SK-N-SH (cell line): ENCODE measurements around the gene ZMIZ2. TPM values are rescaled to one million over a fixed set of nuclear protein-coding genes. Genes with fewer than 3 reads are reported as not detected.
"Not testable (repeated sequence)": the region's sequence is repeated elsewhere in the genome, so short reads cannot be mapped to it uniquely, and the experiment has no call there.

Experiments
- CTCF ChIA-PET: fragments of 300-600, 350-600 bp; formaldehyde crosslinking; extraction: SDS; loops from one replicate; lab custom pipeline; 2021; lab: Yijun Ruan, JAX
- POLR2A ChIA-PET: fragments of 350-600 bp; sonication (Branson Sonifier 250); formaldehyde crosslinking; extraction: SDS; loops from one replicate; lab custom pipeline; 2020; ENCODE audit warnings: antibody characterized with exemption, inconsistent platforms; lab: Yijun Ruan, JAX
- DNase-seq: peaks from one replicate; pipeline ENCODE4 v3.0.0; 2012
- H2AFZ ChIP-seq: fragments of 200-600 bp; sonication (generic); 2 replicates; pipeline ENCODE4 v1.8.1; 2016; ENCODE audit warnings: antibody characterized with exemption, mild to moderate bottlenecking, low read depth
- H3F3A ChIP-seq: fragments of 200-600 bp; sonication (generic); replicated peaks from 2 replicates; pipeline ENCODE3; 2016; ENCODE audit warnings: antibody characterized with exemption, mild to moderate bottlenecking; ENCODE audit not compliant: insufficient read depth
- H3K27ac ChIP-seq, 2 experiments: fragments of 200-500 bp in 1 of 2; fragments of 200-600 bp in 1 of 2; sonication (Bioruptor generic) in 1 of 2; sonication (generic), shearing (Covaris generic) in 1 of 2; 2 replicates each; pipeline versions ENCODE4 v1.5.1 to v1.6.1; 2014 to 2016; ENCODE audit warnings: low read depth in 2 of 2, inconsistent platforms in 1 of 2, low read length in 1 of 2, mild to moderate bottlenecking in 1 of 2, mixed read lengths in 1 of 2
- H3K27me3 ChIP-seq: fragments of 200-600 bp; sonication (generic), shearing (Covaris generic); 2 replicates; pipeline ENCODE4 v1.6.1; 2016; ENCODE audit warnings: mixed run types; ENCODE audit not compliant: insufficient read depth
- H3K36me3 ChIP-seq, 2 experiments: fragments of 200-500 bp in 1 of 2; fragments of 200-600 bp in 1 of 2; sonication (Bioruptor generic) in 1 of 2; sonication (generic) in 1 of 2; replicated peaks in 1 of 2; 2 replicates each; pipeline versions ENCODE3 to v1.5.1; 2014 to 2016; ENCODE audit warnings: low read length in 1 of 2, mild to moderate bottlenecking in 1 of 2; ENCODE audit not compliant: insufficient read depth in 2 of 2, control insufficient read depth in 1 of 2
- H3K4me1 ChIP-seq, 2 experiments: fragments of 200-500 bp in 1 of 2; fragments of 200-600 bp in 1 of 2; sonication (Bioruptor generic) in 1 of 2; sonication (generic), shearing (Covaris generic) in 1 of 2; 2 replicates each; pipeline versions ENCODE4 v1.5.1 to v1.6.1; 2014 to 2016; ENCODE audit warnings: low read depth in 1 of 2, low read length in 1 of 2, mixed run types in 1 of 2; ENCODE audit not compliant: insufficient read depth in 2 of 2, control insufficient read depth in 1 of 2
- H3K4me2 ChIP-seq: fragments of 200-600 bp; sonication (generic), shearing (Covaris generic); 2 replicates; pipeline ENCODE4 v1.6.1; 2017; ENCODE audit warnings: mixed run types
- H3K4me3 ChIP-seq, 2 experiments: fragments of 200-500 bp in 1 of 2; fragments of 200-600 bp in 1 of 2; sonication (Bioruptor generic) in 1 of 2; sonication (generic), shearing (Covaris generic) in 1 of 2; 2 replicates each; pipeline versions ENCODE4 v1.5.1 to v1.8.1; 2014 to 2016; ENCODE audit warnings: low read depth in 2 of 2, inconsistent platforms in 1 of 2, low read length in 1 of 2, mild to moderate bottlenecking in 1 of 2, mixed read lengths in 1 of 2, moderate library complexity in 1 of 2
- H3K79me2 ChIP-seq: fragments of 200-600 bp; sonication (generic); 2 replicates; pipeline ENCODE4 v1.8.1; 2017; ENCODE audit warnings: mild to moderate bottlenecking; ENCODE audit not compliant: insufficient read depth
- H3K9ac ChIP-seq: fragments of 200-600 bp; sonication (generic); 2 replicates; pipeline ENCODE4 v1.6.1; 2017; ENCODE audit warnings: mixed run types
- H3K9me2 ChIP-seq: fragments of 200-600 bp; sonication (generic); 2 replicates; pipeline ENCODE4 v1.6.1; 2017; ENCODE audit warnings: mixed run types
- H3K9me3 ChIP-seq: fragments of 200-600 bp; sonication (generic); 2 replicates; pipeline ENCODE4 v1.6.1; 2017; ENCODE audit warnings: mixed run types, mild to moderate bottlenecking, moderate library complexity
- H4K20me1 ChIP-seq: fragments of 200-600 bp; sonication (generic); 2 replicates; pipeline ENCODE4 v1.6.1; 2017; ENCODE audit warnings: mild to moderate bottlenecking, mixed run types; ENCODE audit not compliant: insufficient read depth
- EP300 ChIP-seq, 2 experiments: IDR thresholded peaks; 2 replicates each; pipeline versions ENCODE4 v1.4.0 to v1.6.1; 2012; ENCODE audit warnings: borderline replicate concordance in 1 of 2, low read depth in 1 of 2, low read length in 1 of 2
- EZH2phosphoT487 ChIP-seq: fragments of 200-600 bp; sonication (generic); IDR thresholded peaks from 2 replicates; pipeline ENCODE4 v1.6.1; 2017; ENCODE audit warnings: low read depth, mixed run types, mild to moderate bottlenecking, antibody characterized with exemption, moderate library complexity, borderline replicate concordance
- FOSL2 ChIP-seq: IDR thresholded peaks from 2 replicates; pipeline ENCODE4 v1.4.0; 2012; ENCODE audit warnings: low read depth, mild to moderate bottlenecking, moderate library complexity, borderline replicate concordance
- FOXJ3 ChIP-seq: sonication (generic); formaldehyde crosslinking; IDR thresholded peaks from 2 replicates; pipeline ENCODE4 v1.5.1; 2020; ENCODE audit warnings: mild to moderate bottlenecking, missing genetic modification reagents
- FOXM1 ChIP-seq: IDR thresholded peaks from 2 replicates; pipeline ENCODE4 v1.4.0; 2012; ENCODE audit warnings: low read depth, mild to moderate bottlenecking
- GATA2 ChIP-seq: sonication (generic); formaldehyde crosslinking; IDR thresholded peaks from 2 replicates; pipeline ENCODE4 v1.5.0; 2020; ENCODE audit warnings: mild to moderate bottlenecking, missing genetic modification reagents
- MEF2A ChIP-seq: IDR thresholded peaks from 2 replicates; pipeline ENCODE4 v1.4.0; 2012; ENCODE audit warnings: low read depth, borderline replicate concordance
- RAD21 ChIP-seq: IDR thresholded peaks from 2 replicates; pipeline ENCODE4 v1.6.1; 2012; ENCODE audit warnings: mild to moderate bottlenecking, low read length
- RFX5 ChIP-seq: IDR thresholded peaks from 2 replicates; pipeline ENCODE4 v1.6.1; 2012; ENCODE audit warnings: mild to moderate bottlenecking, improper control_type of control experiment, low read length
- RXRA ChIP-seq: IDR thresholded peaks from 2 replicates; pipeline ENCODE4 v1.4.0; 2012; ENCODE audit warnings: low read depth, mild to moderate bottlenecking, borderline replicate concordance
- SIN3A ChIP-seq: IDR thresholded peaks from 2 replicates; pipeline ENCODE4 v1.6.1; 2012; ENCODE audit warnings: low read depth, mild to moderate bottlenecking, low read length, moderate library complexity, borderline replicate concordance
- SMC3 ChIP-seq: IDR thresholded peaks from 2 replicates; pipeline ENCODE4 v1.6.1; 2012; ENCODE audit warnings: low read depth, low read length, improper control_type of control experiment
- TCF12 ChIP-seq: IDR thresholded peaks from 2 replicates; pipeline ENCODE4 v1.4.0; 2012
- TEAD4 ChIP-seq: IDR thresholded peaks from 2 replicates; pipeline ENCODE4 v1.4.0; 2012; ENCODE audit warnings: mild to moderate bottlenecking, borderline replicate concordance; ENCODE audit not compliant: insufficient read depth
- WGBS: methylation state at CpG from one replicate; pipeline ENCODE4 v1.1.6; 2017; ENCODE audit warnings: low lambda C conversion rate; 5-methylcytosine and 5-hydroxymethylcytosine counted together
- polyA plus RNA-seq, 3 experiments: library from polyadenylated mRNA; depleted of rRNA; stranded (reverse); fragments of >200 nt; gene quantifications; 2 replicates each; pipeline ENCODE4 v1.2.3, GENCODE V29; 2012
- TF ChIP-seq, protein P1 (sequence below): fragments of 200-600 bp; sonication (generic); IDR thresholded peaks from 2 replicates; pipeline ENCODE4 v1.6.1; 2017; ENCODE audit warnings: antibody characterized with exemption, mild to moderate bottlenecking, moderate library complexity
- TF ChIP-seq, protein P2 (sequence below): IDR thresholded peaks from 2 replicates; pipeline ENCODE4 v1.6.1; 2012; ENCODE audit warnings: mild to moderate bottlenecking, low read depth, low read length, moderate library complexity
- TF ChIP-seq, protein P3 (sequence below): fragments of 150-350 bp; IDR thresholded peaks from 2 replicates; pipeline ENCODE4 v1.6.1; 2016; ENCODE audit warnings: mild to moderate bottlenecking, low read depth, low read length

ZMIZ2 gene
- polyA plus RNA-seq, 1 of the 3 experiments (the other 2 are of a cell fraction), result 18.1 TPM

DNA sequence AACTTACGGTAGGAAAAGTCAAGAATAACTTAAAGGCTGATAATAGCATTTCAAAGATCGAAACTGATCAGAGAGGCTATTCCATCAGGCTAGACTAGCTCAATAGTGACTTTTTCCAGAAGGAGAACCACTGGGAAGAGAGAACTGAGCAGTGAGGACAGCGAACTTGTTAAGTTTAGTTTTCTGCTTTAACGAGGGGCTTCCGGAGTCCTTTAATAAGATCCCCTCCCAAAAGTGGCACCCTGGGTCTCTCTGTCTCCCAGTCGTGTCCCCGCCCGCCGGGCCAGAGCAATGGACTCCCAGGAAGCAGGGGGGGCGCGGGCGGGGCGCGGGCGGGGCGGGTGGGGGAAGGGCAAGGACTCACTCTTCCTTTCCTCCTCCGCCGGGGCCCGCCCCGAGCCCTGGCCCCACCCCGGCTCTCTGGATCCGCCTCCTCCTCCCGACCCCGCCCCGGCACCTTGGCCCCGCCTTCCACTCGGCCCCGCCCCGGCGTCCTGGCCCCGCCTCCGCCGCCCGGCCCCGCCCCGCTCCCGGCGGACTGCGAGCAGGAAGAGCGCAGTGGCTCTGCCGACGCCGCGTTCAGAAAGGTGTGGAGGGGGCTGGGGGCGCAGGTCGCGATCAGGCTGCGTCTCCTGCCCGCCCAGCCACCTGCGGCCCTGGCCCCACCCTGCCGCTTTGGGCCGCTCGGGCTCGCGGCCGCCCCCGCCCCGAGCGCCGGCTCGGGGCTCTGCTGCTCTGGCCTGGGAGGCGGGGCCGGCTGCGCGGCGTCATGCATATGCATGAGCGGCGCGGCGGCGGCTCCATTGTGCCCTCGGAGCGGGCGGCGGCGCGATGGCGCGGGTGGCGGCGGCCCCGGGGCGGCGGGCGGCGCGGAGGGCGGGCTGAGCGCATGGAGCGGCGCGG, at the start of gene ZMIZ2 (continued):
- TF ChIP-seq, protein P1, sequence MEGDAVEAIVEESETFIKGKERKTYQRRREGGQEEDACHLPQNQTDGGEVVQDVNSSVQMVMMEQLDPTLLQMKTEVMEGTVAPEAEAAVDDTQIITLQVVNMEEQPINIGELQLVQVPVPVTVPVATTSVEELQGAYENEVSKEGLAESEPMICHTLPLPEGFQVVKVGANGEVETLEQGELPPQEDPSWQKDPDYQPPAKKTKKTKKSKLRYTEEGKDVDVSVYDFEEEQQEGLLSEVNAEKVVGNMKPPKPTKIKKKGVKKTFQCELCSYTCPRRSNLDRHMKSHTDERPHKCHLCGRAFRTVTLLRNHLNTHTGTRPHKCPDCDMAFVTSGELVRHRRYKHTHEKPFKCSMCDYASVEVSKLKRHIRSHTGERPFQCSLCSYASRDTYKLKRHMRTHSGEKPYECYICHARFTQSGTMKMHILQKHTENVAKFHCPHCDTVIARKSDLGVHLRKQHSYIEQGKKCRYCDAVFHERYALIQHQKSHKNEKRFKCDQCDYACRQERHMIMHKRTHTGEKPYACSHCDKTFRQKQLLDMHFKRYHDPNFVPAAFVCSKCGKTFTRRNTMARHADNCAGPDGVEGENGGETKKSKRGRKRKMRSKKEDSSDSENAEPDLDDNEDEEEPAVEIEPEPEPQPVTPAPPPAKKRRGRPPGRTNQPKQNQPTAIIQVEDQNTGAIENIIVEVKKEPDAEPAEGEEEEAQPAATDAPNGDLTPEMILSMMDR, result no peak
- TF ChIP-seq FOSL2 (no peak), RFX5 (no peak), SIN3A (peak; percentile 23; the same call in 1 of the 2 replicates), MEF2A (no peak), EZH2phosphoT487 (no peak)
- TF ChIP-seq, protein P2, sequence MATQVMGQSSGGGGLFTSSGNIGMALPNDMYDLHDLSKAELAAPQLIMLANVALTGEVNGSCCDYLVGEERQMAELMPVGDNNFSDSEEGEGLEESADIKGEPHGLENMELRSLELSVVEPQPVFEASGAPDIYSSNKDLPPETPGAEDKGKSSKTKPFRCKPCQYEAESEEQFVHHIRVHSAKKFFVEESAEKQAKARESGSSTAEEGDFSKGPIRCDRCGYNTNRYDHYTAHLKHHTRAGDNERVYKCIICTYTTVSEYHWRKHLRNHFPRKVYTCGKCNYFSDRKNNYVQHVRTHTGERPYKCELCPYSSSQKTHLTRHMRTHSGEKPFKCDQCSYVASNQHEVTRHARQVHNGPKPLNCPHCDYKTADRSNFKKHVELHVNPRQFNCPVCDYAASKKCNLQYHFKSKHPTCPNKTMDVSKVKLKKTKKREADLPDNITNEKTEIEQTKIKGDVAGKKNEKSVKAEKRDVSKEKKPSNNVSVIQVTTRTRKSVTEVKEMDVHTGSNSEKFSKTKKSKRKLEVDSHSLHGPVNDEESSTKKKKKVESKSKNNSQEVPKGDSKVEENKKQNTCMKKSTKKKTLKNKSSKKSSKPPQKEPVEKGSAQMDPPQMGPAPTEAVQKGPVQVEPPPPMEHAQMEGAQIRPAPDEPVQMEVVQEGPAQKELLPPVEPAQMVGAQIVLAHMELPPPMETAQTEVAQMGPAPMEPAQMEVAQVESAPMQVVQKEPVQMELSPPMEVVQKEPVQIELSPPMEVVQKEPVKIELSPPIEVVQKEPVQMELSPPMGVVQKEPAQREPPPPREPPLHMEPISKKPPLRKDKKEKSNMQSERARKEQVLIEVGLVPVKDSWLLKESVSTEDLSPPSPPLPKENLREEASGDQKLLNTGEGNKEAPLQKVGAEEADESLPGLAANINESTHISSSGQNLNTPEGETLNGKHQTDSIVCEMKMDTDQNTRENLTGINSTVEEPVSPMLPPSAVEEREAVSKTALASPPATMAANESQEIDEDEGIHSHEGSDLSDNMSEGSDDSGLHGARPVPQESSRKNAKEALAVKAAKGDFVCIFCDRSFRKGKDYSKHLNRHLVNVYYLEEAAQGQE, result no peak

DNA sequence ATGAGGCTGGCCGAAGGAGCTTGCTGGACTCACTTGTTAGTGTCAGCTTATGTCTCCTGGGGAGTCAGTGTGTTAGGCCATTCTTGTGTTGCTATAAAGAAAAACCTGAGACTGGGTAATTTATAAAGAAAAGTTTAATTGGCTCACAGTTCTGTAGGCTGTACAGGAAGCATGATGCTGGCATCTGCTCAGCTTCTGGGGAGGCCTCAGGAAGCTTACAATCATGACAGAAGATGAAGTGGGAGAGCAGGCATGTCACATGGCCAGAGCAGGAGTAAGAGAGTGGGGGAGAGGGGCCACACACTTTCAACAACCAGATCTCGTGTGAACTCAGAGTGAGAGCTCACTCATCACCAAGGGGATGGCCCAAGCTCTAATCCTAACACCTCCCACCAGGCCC, 49.0 kb upstream of the ZMIZ2 start:
- H3K27ac ChIP-seq, H3K79me2 ChIP-seq, DNase-seq, CTCF ChIA-PET, H3K4me1 ChIP-seq, H3F3A ChIP-seq, H3K9ac ChIP-seq, H3K27me3 ChIP-seq, H4K20me1 ChIP-seq, H3K4me2 ChIP-seq, H2AFZ ChIP-seq, H3K4me3 ChIP-seq, POLR2A ChIA-PET, H3K9me3 ChIP-seq, H3K9me2 ChIP-seq: not testable (repeated sequence)
- peaks cover 29 to 59% of the 10 kb centered on the region in 2 experiments for H3K36me3 ChIP-seq
- WGBS, result 100% methylated on average over 2 of the region's 2 CpGs

DNA sequence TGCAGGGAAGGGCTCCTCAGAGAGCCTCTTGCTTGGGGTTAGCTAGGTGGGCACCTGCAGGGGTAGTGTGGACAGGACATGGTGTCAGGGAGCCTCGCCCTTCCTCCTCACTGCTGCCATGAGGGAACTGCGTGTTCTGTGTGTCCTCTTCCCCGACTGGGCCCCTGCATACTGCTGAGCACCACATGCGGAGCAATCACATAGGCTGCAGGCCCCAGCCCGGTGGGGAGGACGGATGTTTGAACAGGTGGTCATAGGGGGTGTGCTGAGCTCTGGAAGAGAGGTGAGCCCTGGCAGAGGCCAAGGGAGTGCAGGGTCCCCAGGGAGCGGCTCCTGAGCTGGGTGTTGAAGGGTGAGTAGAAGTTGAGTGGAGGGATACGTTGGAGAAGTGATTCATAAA, 48.3 kb upstream of the ZMIZ2 start:
- Histone ChIP-seq H3K4me2 (no peak overlapping the region), H4K20me1 (no peaks in the 10 kb centered on the region), H3F3A (peaks cover 9% of the 10 kb centered on the region), H3K36me3 (peaks cover 29 to 60% of the 10 kb centered on the region in 2 experiments), H3K9me3 (peaks cover 4% of the 10 kb centered on the region; the same call in 1 of the 2 replicates), H3K27ac (no peak overlapping the region), H2AFZ (no peak overlapping the region), H3K9me2 (no peaks in the 10 kb centered on the region), H3K4me3 (no peak overlapping the region), H3K9ac (no peak overlapping the region), H3K79me2 (no peaks in the 10 kb centered on the region), H3K4me1 (no peaks in the 10 kb centered on the region), H3K27me3 (no peaks in the 10 kb centered on the region)
- 88% methylated on average over 8 of the region's 8 CpGs for WGBS
- CTCF ChIA-PET, result no interaction called here
- POLR2A ChIA-PET, result no interaction called here
- no peak for DNase-seq
- TF ChIP-seq RAD21, result no peak
- TF ChIP-seq EP300 (IDR thresholded peaks at IDR 0.05; ENCODE audit: borderline replicate concordance in 1 of 2, low read depth in 1 of 2, low read length in 1 of 2), result no peak
- TF ChIP-seq SMC3, result no peak
- TF ChIP-seq GATA2 (CRISPR knock-in tag), result no peak
- TF ChIP-seq RFX5, result no peak
- no peak for TF ChIP-seq FOXM1
- TF ChIP-seq TCF12, result no peak
- TF ChIP-seq FOXJ3 (CRISPR knock-in tag), result no peak
- TF ChIP-seq, protein P3, sequence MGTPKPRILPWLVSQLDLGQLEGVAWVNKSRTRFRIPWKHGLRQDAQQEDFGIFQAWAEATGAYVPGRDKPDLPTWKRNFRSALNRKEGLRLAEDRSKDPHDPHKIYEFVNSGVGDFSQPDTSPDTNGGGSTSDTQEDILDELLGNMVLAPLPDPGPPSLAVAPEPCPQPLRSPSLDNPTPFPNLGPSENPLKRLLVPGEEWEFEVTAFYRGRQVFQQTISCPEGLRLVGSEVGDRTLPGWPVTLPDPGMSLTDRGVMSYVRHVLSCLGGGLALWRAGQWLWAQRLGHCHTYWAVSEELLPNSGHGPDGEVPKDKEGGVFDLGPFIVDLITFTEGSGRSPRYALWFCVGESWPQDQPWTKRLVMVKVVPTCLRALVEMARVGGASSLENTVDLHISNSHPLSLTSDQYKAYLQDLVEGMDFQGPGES, result no peak
- TF ChIP-seq RXRA, result no peak
- no peak for TF ChIP-seq TEAD4
